Cortex of kidney (tissue), 1 donor: Measurements from ENCODE around the gene MAB21L3.

Experiments used
- DNase-seq: peaks from one replicate; lab custom pipeline; 2025; lab: John Stamatoyannopoulos, UW

Gene MAB21L3

GRCh38 chr1:116166011-116166571 is 54.9 kb downstream of the MAB21L3 start:
- DNase-seq: no peak

GRCh38 chr1:116166655-116167054 is 55.5 kb downstream of the MAB21L3 start:
- DNase-seq: no peak

GRCh38 chr1:116167625-116168276 is 56.6 kb downstream of the MAB21L3 start:
- DNase-seq: no peak

- DNase-seq: no peak
Measured at GRCh38 chr1:116168277-116169032, 57.3 kb downstream of the MAB21L3 start.

- DNase-seq: no peak
Measured at GRCh38 chr1:116169898-116170297, 58.7 kb downstream of the MAB21L3 start.

- no peak for DNase-seq
Measured at GRCh38 chr1:116170721-116171589, 59.8 kb downstream of the MAB21L3 start.

GRCh38 chr1:116172666-116173065 is 61.5 kb downstream of the MAB21L3 start:
- no peak for DNase-seq

- no peak for DNase-seq
Measured at GRCh38 chr1:116175611-116176010, 64.4 kb downstream of the MAB21L3 start.

- no peak for DNase-seq
Measured at GRCh38 chr1:116176306-116176789, 65.1 kb downstream of the MAB21L3 start.

- no peak for DNase-seq
Measured at GRCh38 chr1:116177861-116178260, 66.7 kb downstream of the MAB21L3 start.

GRCh38 chr1:116178837-116179236 is 67.6 kb downstream of the MAB21L3 start:
- DNase-seq: no peak

GRCh38 chr1:116179419-116179818 is 68.2 kb downstream of the MAB21L3 start:
- DNase-seq: no peak

GRCh38 chr1:116179964-116180363 is 68.8 kb downstream of the MAB21L3 start:
- no peak for DNase-seq

GRCh38 chr1:116182019-116182714 is 71.0 kb downstream of the MAB21L3 start:
- DNase-seq: no peak
